NCI-H2029 treated with DMSO at 0.1 percent for 48 hours (cell line): ENCODE results near the gene SLC41A3.
"Not testable (repeated sequence)": the region's sequence is repeated elsewhere in the genome, so short reads cannot be mapped to it uniquely, and the experiment has no call there.

Source experiments
- DNase-seq: peaks from one replicate; lab custom pipeline; 2025; lab: John Stamatoyannopoulos, UW

The SLC41A3 gene

GRCh38 chr3:126106336-126107202 is 22.6 kb upstream of the SLC41A3 start:
- DNase-seq = no peak

DNA sequence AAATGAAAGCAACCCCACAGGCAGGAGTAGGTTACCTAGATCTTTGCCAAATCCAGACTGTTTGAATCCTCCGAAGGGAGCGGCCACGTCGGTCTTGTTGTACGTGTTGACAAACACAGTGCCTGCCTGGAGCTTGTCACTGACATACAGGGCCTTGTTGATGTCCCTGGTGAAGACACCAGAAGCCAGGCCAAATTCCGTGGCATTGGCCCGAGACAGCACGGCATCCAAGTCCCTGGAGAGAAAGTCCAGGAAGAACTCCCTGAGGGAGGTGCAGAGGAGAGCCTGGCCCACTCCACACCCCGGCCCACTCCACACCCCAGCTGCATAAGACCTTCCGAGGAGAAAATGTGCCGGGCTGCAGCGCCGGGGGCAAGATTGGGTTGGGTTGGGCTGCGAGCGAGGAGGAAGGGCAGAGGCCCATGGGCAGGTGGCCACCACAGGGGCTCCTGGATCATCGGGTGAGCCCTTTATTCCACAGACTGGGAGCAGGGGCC is 21.8 kb upstream of the SLC41A3 start:
- DNase-seq = no peak

- no peak for DNase-seq
Observed at GRCh38 chr3:126104742-126105605, 21.1 kb upstream of the SLC41A3 start.

DNA sequence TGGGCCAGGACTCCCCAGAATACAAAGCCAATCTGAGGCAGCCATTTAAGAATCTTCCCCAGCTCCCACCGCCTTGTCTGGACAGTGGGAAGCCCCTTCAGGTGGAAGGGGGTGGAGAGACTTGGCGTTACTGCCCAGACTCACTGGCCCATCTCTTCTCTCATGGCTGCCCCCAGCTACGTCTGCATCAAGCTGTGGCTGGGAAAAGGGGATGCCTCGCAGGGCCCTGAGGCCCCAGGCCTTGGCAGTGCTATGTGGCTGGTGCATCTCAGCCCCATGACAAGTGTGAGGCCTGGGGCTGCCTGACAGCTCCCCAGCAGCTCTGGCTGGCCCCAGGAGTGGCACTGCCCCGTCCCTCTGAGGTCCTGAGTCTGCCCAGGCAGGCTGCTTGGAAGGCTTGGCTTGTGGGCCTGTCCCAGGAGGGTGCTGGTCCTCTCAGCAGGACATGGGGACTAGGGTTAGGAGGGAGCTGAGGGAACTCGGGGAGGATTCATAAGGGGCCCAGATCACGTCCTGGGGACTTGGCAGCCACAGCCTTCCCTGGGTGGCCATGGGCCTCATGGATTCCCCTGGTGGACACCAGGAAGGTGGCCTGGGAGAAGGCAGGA is 20.2 kb upstream of the SLC41A3 start:
- no peak for DNase-seq

DNA sequence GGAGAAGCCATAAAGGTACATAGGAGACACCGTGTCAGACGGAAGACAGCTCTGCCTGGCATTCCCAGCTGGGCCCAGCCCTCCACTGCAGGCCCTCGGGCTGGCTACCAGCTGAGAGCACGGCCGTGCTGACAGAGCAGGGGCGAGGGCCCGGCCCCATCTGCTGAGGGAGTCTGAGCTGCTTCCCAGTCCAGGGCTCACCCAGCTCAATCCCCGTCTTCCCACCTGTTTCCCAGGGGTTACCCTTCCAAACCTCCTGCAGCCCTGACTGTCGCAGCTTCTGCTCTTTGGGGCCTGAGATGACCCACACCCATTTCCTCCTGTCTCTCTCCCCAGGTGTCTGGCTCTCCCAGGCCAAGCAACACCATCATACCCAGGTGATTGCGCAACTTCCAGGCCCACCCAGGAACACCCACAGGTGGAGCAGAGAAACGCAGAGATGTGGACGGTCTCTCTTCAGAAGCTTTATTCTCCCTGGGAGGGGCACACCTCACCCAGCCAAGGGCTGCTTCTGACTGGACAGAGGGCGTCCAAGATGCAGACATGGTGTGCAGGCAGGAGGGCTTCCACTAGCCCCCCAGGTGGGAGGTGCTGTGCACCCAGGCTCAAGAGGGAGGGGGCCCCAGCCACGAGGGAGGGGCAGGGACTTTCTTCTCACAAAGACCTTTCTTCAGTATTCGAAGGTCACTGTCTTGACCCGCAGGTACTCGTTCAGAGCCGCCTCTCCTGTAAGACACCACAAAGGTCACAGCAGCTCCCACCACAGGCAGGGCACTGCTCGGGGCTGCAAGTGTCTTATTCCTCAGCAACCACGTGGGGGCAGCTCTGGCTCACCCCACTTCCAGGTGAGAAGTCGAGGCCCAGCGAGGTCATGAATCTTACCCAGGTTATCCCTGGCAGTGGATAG is 19.4 kb upstream of the SLC41A3 start:
- DNase-seq = no peak

DNA sequence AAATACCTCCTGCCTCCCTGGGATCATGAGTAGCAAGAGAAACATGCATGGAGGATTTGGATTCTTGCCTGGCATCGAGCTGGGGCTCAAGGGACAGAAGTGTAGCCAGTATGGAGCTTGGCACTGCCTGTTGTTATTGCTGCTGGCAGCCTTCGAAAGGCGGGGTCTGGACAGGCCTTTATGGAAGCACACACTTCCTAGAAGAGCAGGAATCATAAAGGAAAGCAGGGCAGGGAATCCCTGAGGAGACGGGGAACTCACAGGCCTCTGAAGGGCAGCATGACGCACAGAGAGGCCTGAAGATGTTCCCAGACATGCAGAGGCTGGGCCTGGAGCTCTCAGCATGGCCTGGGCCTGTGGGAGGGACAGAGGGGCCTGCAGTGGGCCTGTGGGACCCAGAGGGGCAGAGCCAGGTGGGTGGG is 18.6 kb upstream of the SLC41A3 start:
- DNase-seq = no peak

DNA sequence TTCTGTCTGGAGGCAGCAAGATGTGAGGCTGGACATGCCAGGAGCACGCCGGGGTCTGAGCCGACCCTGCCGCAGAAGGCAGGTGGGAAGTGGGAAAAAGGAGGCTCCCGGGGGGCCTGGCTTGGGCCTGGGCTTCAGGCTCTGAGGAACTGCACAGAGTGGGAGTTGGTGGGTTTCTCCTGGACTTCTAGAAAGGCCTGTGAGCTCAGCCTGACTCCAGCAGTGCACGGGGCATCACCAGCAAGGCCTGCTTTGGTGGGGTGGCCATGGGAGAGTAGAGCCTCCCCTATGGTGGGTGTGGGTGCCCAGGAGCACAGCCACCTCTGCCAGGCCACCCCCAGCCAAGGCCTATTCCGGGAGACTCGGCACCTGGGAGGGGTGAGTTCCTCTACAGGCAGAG is 18.1 kb upstream of the SLC41A3 start:
- no peak for DNase-seq

GRCh38 chr3:126101521-126101982 is 17.6 kb upstream of the SLC41A3 start:
- DNase-seq = no peak

DNA sequence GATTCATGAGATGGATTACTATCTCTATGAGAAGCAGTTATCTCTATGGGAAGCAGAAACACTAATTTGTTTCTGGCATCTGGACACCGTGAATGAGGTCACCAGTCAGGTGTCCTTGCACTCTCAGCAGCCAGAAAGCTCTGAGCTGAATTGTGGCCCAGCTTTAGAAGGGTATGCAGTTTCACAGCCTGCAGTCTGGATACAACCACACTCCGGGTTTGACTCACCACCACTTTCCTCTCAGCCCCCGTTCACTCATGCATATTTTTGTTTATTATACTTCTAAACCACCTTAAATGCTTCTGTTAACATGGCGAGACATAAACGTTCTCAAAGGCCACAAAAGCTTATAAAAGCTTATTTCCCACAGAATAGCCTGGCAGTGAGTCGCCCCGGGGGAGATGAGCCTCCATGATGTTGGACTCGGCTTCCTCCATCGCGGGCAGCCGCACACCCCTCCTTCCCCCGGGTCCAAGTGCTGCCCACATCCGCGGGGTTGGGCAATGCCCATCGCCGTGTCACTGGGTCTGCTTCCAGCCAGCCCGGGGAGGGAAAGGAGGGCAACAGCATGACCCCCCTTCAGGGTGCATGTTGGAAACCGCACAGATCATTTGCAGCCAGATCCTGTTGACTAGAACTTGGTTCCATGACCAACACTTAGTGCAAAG is 16.8 kb upstream of the SLC41A3 start:
- DNase-seq = no peak

GRCh38 chr3:126100269-126100633 is 16.3 kb upstream of the SLC41A3 start:
- no peak for DNase-seq

DNA sequence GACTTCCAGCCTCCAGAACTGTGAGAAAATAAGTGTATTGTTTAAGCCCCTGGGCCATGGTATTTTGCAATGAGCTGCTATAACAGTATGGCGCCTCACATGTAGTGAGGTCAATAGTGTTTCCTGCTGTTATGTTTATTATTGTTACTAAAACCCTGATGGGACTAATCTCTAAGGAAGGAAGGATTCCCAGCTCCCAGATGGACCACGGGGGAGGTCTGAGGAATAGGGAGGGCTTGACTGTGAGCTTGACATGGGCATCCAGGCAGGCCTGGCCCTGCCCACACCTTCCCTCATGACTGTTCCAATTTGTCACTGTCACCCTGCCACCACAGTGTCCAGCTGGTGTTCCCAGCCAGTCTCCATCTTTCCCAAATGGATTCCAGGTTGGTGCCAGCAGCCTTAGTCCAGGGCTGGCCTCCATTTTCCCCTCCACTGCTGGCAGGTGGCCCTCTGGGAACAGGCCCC is 14.5 kb upstream of the SLC41A3 start:
- no peak for DNase-seq

- no peak for DNase-seq
Observed at GRCh38 chr3:126097801-126098200, 13.9 kb upstream of the SLC41A3 start.

DNA sequence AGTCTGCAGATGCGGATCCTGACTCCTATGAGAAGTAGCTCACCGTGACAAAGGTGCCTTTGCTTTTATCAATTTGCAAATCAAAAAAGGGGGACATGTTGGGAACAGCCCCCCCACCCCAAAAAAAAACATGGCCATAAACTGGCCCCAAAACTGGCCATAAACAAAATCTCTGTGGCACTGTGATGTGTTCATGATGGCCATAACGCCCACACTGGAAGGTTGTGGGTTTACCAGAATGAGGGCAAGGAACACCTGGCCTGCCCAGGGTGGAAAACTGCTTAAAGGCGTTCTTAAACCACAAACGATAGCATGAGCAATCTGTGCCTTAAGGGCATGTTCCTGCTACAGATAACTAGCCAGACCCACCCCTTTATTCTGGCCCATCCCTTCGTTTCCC is 12.3 kb upstream of the SLC41A3 start:
- not testable (repeated sequence) for DNase-seq

GRCh38 chr3:126092128-126092527 is 8.2 kb upstream of the SLC41A3 start:
- not testable (repeated sequence) for DNase-seq

DNA sequence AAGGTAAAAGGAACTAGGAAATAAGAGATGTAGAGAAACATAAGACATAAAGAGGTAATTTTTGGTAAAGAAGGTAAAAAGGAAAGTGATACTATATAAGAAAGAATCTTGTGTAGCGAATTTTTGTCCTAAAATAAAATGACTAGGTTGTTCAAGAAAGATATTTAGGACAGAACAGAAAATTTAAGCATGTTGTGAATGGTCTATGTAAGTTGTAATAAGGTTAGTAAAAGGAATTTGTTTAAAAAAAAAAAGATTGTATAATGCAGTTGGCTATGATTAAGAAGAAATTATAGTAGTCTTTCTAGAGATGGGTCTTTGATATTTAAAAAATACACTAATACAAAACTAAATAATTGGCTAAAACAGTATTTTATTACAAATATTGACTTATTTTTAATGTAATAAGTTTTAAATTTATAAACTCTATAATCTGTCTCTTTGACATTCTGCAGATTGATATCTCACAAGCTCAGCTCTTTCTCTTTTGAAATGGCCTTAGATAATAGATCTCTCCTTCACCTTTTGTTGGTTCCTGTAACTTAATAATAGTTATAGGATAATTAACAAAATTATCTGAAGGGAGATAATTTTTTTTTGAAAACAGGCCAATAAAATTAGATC is 3.7 kb upstream of the SLC41A3 start:
- no peak for DNase-seq

GRCh38 chr3:126085841-126086240 is 1.9 kb upstream of the SLC41A3 start:
- DNase-seq = no peak

DNA sequence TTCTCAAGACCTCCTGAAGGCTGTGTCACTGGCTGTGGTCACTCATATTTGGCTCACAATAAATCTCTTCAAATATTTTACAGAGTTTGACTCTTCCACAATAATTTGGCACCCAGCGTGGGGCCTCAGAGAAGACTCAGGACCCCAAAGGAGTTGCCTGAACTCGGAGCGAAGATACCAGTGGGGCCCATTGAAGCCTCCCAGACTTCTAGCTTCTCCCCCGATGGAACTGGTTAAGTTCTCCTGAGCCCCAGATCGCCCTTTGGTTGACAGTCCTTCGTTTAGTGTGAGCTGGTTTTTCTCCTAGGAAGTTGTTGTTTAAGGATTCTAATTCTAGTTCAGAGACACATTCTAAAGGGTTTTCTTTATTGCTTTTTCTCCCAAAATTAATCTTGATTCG is 1.4 kb upstream of the SLC41A3 start:
- no peak for DNase-seq

DNA sequence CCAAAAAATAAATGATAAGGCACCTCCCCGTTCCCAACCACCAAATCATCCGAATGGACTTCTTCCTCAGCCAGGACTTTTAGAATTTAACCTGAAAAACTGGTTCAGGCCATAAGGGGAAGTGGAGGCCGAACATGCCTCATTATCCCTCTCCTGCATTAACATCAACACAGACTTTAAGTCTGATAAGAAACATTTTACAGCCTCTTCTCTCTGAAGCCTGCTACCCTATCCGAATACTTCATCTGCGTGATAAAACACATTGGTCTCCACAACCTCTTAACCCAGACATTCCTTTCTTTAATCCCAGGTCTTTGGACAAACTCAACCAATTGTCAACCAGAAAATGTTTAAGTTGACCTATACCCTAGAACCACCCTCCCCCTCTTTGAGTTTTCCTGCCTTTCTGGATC is 850 bp upstream of the SLC41A3 start:
- no peak for DNase-seq

DNA sequence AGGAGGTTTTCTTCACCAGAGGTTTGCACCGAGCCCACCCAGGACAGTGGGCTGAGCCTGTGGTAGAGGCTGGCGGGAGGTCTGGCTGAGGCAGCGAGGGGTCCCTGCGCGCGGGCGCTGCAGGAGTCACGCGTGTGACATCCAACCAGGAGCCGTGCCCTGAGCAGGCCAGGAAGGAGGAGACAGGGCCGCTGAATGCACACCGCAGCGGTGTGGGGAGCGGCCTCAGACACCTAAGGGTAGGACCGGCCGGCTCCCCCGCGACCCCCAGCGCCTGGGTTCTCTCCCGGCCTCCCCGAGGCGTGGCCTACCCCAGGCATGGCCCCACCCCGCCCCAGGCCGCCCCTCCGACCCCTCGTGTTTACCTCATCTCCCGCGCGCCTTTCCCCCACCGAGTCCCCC is 412 bp downstream of the SLC41A3 start:
- DNase-seq = no peak

DNA sequence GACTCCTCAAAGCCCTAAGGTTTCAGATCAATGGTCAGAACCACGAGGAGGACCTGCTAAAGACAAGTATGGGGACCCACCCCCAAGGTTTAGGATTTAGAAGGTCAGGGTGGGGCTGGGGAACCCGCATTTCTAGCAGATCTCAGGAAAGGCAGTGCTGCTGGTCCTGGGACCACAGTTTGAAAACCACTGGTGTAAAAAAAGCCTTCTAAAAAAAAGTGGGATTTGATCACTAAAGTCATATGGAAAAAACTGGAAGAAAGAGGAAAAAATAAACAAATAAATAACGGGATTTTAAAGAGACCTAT is 832 bp downstream of the SLC41A3 start:
- no peak for DNase-seq
